B cell (primary cell): Measurements from ENCODE around the gene LRRTM3. TPM values are rescaled to one million over a fixed set of nuclear protein-coding genes. Genes with fewer than 3 reads are reported as not detected.

Experiments
- ATAC-seq: fragments of 200-7000 bp; cut with Tn5 transposase; one replicate; pipeline ENCODE4 v1.10.0; 2021; ENCODE audit warnings: low read depth, mild to moderate bottlenecking, moderate number of reproducible peaks, moderate library complexity
- CTCF ChIA-PET: fragments of 350-600 bp; sonication (Branson Sonifier 250); formaldehyde crosslinking; loops from one replicate; lab custom pipeline; 2021; ENCODE audit warnings: antibody characterized with exemption, inconsistent platforms; lab: Charles Lee
- POLR2A ChIA-PET: fragments of 350-600 bp; sonication (Branson Sonifier 250); formaldehyde crosslinking; loops from one replicate; lab custom pipeline; 2021; ENCODE audit warnings: antibody characterized with exemption; lab: Charles Lee
- DNase-seq: peaks from one replicate; pipeline ENCODE4 v3.0.0; 2013
- H2AFZ ChIP-seq: 2 replicates; pipeline ENCODE4 v1.6.1; 2012; ENCODE audit warnings: mild to moderate bottlenecking, low read depth, low read length; ENCODE audit not compliant: insufficient read depth, poor library complexity, severe bottlenecking
- H3K27ac ChIP-seq, 2 donors: 1 replicate in 1 of 2; 2 replicates in 1 of 2; pipeline ENCODE4 v1.5.1; 2012 to 2013; ENCODE audit warnings: low read length in 2 of 2, mild to moderate bottlenecking in 2 of 2, moderate library complexity in 1 of 2
- H3K27me3 ChIP-seq, 4 experiments: fragments of 200-600 bp in 1 of 4; sonication (generic) in 1 of 4; replicated peaks in 1 of 4; 1 replicate in 2 of 4; 2 replicates in 2 of 4; pipeline versions ENCODE4 v1.6.1 to v1.7.0; 2013 to 2016; ENCODE audit warnings: low read length in 3 of 4, mild to moderate bottlenecking in 2 of 4, mixed read lengths in 1 of 4, moderate library complexity in 1 of 4; ENCODE audit not compliant: insufficient read depth in 4 of 4, control insufficient read depth in 3 of 4; ENCODE audit errors: control extremely low read depth in 1 of 4
- H3K36me3 ChIP-seq, 2 experiments: replicated peaks in 1 of 2; 1 replicate in 1 of 2; 2 replicates in 1 of 2; pipeline versions ENCODE4 v1.6.1 to v1.7.1; 2013; ENCODE audit warnings: low read length in 1 of 2; ENCODE audit not compliant: insufficient read depth in 2 of 2, control insufficient read depth in 1 of 2; ENCODE audit errors: control extremely low read depth in 1 of 2, extremely low read depth in 1 of 2
- H3K4me1 ChIP-seq, 2 donors: fragments of 200-600 bp in 1 of 2; sonication (generic) in 1 of 2; 1 replicate in 1 of 2; 2 replicates in 1 of 2; pipeline versions ENCODE4 v1.5.1 to v1.6.1; 2013 to 2017; ENCODE audit warnings: low read length in 2 of 2; ENCODE audit not compliant: control insufficient read depth in 2 of 2, insufficient read depth in 2 of 2
- H3K4me2 ChIP-seq: replicated peaks from 2 replicates; pipeline ENCODE3; 2012; ENCODE audit warnings: mild to moderate bottlenecking, low read depth, low read length; ENCODE audit not compliant: poor library complexity, severe bottlenecking
- H3K4me3 ChIP-seq, 5 experiments: fragments of 200-600 bp in 1 of 5; sonication (generic) in 1 of 5; 1 replicate in 3 of 5; 2 replicates in 2 of 5; pipeline versions ENCODE4 v1.5.1 to v1.7.0; 2011 to 2016; ENCODE audit warnings: low read length in 4 of 5, mild to moderate bottlenecking in 4 of 5, low read depth in 2 of 5, control low read depth in 1 of 5, moderate library complexity in 1 of 5; ENCODE audit not compliant: insufficient read depth in 1 of 5; ENCODE audit errors: control extremely low read depth in 1 of 5, extremely low read depth in 1 of 5
- H3K79me2 ChIP-seq: fragments of 200-600 bp; sonication (generic); one replicate; pipeline ENCODE4 v1.6.0; 2016; ENCODE audit warnings: low read length; ENCODE audit not compliant: control insufficient read depth, insufficient read depth
- H3K9ac ChIP-seq: fragments of 200-600 bp; sonication (generic); 2 replicates; pipeline ENCODE4 v1.6.1; 2017; ENCODE audit warnings: mild to moderate bottlenecking, low read length, moderate library complexity
- H3K9me3 ChIP-seq, 3 donors: one replicate each; pipeline versions ENCODE4 v1.6.1 to v1.7.1; 2013; ENCODE audit warnings: low read length in 2 of 3; ENCODE audit not compliant: control insufficient read depth in 2 of 3, insufficient read depth in 1 of 3; ENCODE audit errors: control extremely low read depth in 1 of 3
- H4K20me1 ChIP-seq: 2 replicates; pipeline ENCODE4 v1.6.0; 2012; ENCODE audit warnings: mild to moderate bottlenecking, low read length; ENCODE audit not compliant: insufficient read depth, control insufficient read depth, poor library complexity, severe bottlenecking
- H3K27ac Mint-ChIP-seq: one replicate; pipeline ENCODE4 v1.8.0; 2021; ENCODE audit warnings: mixed read lengths
- H3K27me3 Mint-ChIP-seq: one replicate; pipeline ENCODE4 v1.8.0; 2021; ENCODE audit warnings: mixed read lengths
- H3K4me1 Mint-ChIP-seq: one replicate; pipeline ENCODE4 v1.8.0; 2021; ENCODE audit warnings: mixed read lengths
- H3K4me3 Mint-ChIP-seq: one replicate; pipeline ENCODE4 v1.8.0; 2021; ENCODE audit warnings: mixed read lengths
- H3K9me3 Mint-ChIP-seq: one replicate; pipeline ENCODE4 v1.8.0; 2022; ENCODE audit warnings: mixed read lengths; ENCODE audit not compliant: insufficient read depth
- CTCF ChIP-seq: fragments of 200-600 bp; IDR thresholded peaks from one replicate; pipeline ENCODE4 v1.8.0; 2022; ENCODE audit warnings: antibody characterized with exemption, mild to moderate bottlenecking
- EZH2 ChIP-seq: IDR thresholded peaks from 2 replicates; pipeline ENCODE4 v1.6.1; 2012; ENCODE audit warnings: borderline replicate concordance, low read depth, mild to moderate bottlenecking, moderate library complexity, low read length; ENCODE audit not compliant: insufficient read depth, poor library complexity, severe bottlenecking
- WGBS: methylation state at CpG from one replicate; pipeline ENCODE4 v1.1.5; 2013; ENCODE audit warnings: missing lambda C conversion rate; ENCODE audit not compliant: insufficient coverage; 5-methylcytosine and 5-hydroxymethylcytosine counted together
- intact Hi-C: fragments of 100-400 bp; cut with micrococcal nuclease; formaldehyde crosslinking; loops from one replicate; pipeline ENCODE4 v1.10.0; 2022
- polyA plus RNA-seq: library from polyadenylated mRNA; depleted of rRNA; stranded (reverse); fragments of >200 nt; gene quantifications from 2 replicates; pipeline ENCODE4 v1.2.3, GENCODE V29; 2012
- total RNA-seq, 2 donors: library from RNA; stranded (reverse); fragments of 120-200 nt in 1 of 2; gene quantifications; 1 replicate in 1 of 2; 2 replicates in 1 of 2; pipeline versions ENCODE4 v1.2.3 to v1.2.4, GENCODE V29; 2013 to 2022

The LRRTM3 gene
- total and polyA plus RNA-seq, 2 donors (not counting 1 experiment from before 2014, with no cell fraction given), result not detected

GRCh38 chr10:66886848-66887247 is 39.0 kb upstream of the LRRTM3 start:
- Histone ChIP-seq H3K9ac (no peak overlapping the region), H3K4me1 (no peaks in the 10 kb centered on the region), H3K4me3 (no peak overlapping the region), H3K9me3 (no peaks in the 10 kb centered on the region), H3K27ac (no peak overlapping the region), H2AFZ (no peak overlapping the region), H3K79me2 (no peaks in the 10 kb centered on the region), H3K36me3 (no peaks in the 10 kb centered on the region), H4K20me1 (no peaks in the 10 kb centered on the region), H3K27me3 (no peaks in the 10 kb centered on the region), H3K4me2 (no peak overlapping the region)
- Mint-ChIP-seq H3K4me1 (no peaks in the 10 kb centered on the region), H3K27ac (no peak overlapping the region), H3K9me3 (no peaks in the 10 kb centered on the region), H3K27me3 (no peaks in the 10 kb centered on the region), H3K4me3 (no peak overlapping the region)
- TF ChIP-seq EZH2 (no peak), CTCF (no peak)
- POLR2A ChIA-PET, result no interaction called here
- intact Hi-C loops, result no loop called here
- ATAC-seq, result no peak
- DNase-seq, result no peak
- CTCF ChIA-PET, result no interaction called here

GRCh38 chr10:66888237-66888636 is 37.6 kb upstream of the LRRTM3 start:
- Histone ChIP-seq H3K9me3 (no peaks in the 10 kb centered on the region), H3K27ac (no peak overlapping the region), H3K4me3 (no peak overlapping the region), H3K4me2 (no peak overlapping the region), H4K20me1 (no peaks in the 10 kb centered on the region), H3K27me3 (no peaks in the 10 kb centered on the region), H3K79me2 (no peaks in the 10 kb centered on the region), H2AFZ (no peak overlapping the region), H3K4me1 (no peaks in the 10 kb centered on the region), H3K36me3 (no peaks in the 10 kb centered on the region), H3K9ac (no peak overlapping the region)
- Mint-ChIP-seq H3K9me3 (no peaks in the 10 kb centered on the region), H3K4me1 (no peaks in the 10 kb centered on the region), H3K27ac (no peak overlapping the region), H3K4me3 (no peak overlapping the region), H3K27me3 (no peaks in the 10 kb centered on the region)
- ATAC-seq, result no peak
- no CpG with 5 or more reads among the region's 1 CpG for WGBS
- DNase-seq, result no peak
- intact Hi-C loops, result no loop called here
- POLR2A ChIA-PET, result no interaction called here
- TF ChIP-seq EZH2, result no peak
- TF ChIP-seq CTCF, result no peak
- CTCF ChIA-PET, result no interaction called here
